Measurements from ENCODE around the gene NLRC3.

NLRC3 gene

GRCh38 chr16:3597226-3597625 is 20.0 kb upstream of the NLRC3 start:
- DNase-seq (ENCODE audit: low read depth in 2 of 2): no peak

DNA sequence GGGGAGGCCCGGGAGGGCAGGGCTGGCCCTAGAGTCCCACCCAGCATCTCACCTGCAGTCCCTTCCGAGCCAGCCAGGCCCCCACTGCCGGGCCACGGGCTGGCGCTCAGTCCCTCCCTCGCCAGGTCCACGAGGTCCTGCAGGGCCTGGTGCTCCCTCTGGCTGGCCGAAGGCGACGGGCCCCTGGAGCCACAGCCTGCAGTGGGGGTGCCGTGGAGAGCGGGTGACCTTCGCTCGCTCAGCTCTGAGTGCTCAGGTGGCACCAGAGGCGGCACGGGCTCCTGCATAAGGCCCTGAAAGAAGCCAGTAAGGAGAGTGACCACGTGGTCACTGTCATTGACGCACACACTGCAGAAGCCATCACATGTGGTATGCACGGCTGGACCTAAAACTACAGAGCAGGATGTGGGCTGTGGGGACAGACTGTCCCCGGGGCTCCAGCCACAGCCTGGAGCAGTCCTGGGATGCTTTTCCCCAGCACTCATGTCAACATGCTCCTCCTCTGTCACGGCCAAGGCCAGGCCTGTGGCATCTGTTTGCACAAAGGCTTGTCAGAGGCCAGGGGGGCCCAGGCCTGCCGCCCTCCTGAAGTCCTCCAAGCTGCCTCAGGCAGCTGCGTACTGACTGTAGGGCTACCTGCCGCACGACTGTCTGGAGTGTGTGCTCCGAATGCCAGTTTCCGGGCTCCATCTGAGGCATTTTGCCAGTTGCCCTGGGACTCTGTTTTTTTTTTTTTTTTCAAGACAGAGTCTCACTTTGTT is 19.1 kb upstream of the NLRC3 start:
- DNase-seq (ENCODE audit: low read depth in 2 of 2): no peak

GRCh38 chr16:3595521-3596021 is 18.4 kb upstream of the NLRC3 start:
- no peak for DNase-seq (ENCODE audit: low read depth in 2 of 2)

- DNase-seq (ENCODE audit: low read depth in 2 of 2): no peak
Observed at GRCh38 chr16:3595110-3595486, 17.9 kb upstream of the NLRC3 start.

GRCh38 chr16:3594316-3595109 is 17.3 kb upstream of the NLRC3 start:
- no peak for DNase-seq (ENCODE audit: low read depth in 2 of 2)

- no peak for DNase-seq (ENCODE audit: low read depth in 2 of 2)
Observed at GRCh38 chr16:3592559-3592958, 15.4 kb upstream of the NLRC3 start.

- no peak for DNase-seq (ENCODE audit: low read depth in 2 of 2)
Observed at GRCh38 chr16:3591991-3592390, 14.8 kb upstream of the NLRC3 start.

- DNase-seq (ENCODE audit: low read depth in 2 of 2): no peak
Observed at GRCh38 chr16:3591436-3591803, 14.2 kb upstream of the NLRC3 start.

- no peak for DNase-seq (ENCODE audit: low read depth in 2 of 2)
Observed at GRCh38 chr16:3590736-3591435, 13.7 kb upstream of the NLRC3 start.

DNA sequence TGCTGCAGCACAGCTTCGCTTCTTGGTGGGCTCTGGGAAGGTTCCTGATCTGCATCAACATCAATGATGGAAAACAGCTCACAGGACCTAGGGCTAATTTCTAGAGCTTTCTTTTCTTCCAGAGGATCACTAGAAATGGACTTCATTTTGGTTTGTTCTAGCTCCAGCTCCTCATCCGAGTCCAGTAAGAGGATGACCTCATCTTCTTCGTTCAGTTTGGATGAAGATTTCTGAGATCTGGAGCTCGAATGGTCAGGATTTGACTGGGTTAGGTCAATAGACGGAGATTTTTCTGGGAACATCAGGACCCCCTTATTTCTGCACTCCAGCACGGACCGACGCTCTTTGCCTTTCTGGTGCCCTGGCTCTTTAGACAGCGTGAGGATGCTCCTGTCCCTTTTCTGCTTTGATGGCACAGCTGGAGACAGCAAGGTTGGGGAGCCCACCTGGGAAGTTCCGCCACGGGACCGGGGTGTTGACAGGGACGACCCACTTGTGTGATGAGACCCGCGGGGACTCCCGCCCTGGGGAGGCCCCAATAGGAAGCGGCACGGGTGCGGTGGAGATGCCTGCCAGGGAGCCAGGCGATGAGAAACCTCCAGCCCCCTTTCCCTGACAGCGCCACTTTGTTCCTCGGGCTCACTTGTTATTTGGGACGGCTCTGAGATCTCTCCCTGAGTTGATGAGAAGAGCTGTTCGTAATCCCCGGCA is 12.9 kb upstream of the NLRC3 start:
- no peak for DNase-seq (ENCODE audit: low read depth in 2 of 2)

DNA sequence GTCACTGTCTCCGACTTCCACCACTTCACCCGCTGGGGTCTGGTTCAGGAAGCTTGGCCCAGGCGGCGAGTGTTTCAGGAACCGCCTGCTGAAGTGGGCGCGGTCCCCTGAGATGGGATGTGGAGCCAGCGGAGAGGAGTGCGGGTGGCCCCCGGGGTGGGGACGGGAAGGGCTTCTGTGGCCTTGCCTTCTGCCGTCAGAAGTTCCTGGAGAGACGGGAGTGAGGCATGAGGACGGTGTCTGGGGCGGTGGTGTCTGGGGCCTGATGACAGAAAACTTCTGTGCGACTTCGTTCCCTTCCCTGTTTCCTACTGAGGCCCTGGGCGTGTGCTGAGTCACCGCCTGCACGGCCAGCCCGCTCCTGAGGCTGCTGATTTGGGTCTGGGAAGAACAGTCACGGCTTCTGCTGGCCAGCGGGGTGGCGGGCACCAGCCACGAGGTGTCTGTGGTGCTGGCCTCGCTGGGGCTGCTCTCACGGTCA is 12.3 kb upstream of the NLRC3 start:
- DNase-seq (ENCODE audit: low read depth in 2 of 2): no peak

DNA sequence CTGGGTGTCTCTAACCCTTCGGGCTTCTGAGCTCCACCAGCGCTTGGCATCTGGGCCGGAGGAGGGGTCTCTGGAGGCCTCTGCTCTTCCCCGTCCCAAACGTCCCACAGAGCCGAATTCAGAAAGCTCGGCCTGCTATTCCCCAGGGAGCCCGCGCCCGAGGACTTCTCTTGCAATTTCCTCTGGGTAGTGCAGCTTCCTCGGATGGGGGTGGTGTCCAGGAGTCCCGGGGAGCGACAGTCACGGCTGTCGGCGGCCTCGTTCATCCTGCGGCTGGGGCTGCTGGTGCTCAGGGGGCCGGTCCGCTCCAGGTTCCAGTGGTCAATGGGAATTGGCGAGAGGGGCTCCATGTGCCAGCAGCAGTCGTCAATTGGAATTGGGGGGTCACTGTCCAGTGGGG is 11.8 kb upstream of the NLRC3 start:
- no peak for DNase-seq (ENCODE audit: low read depth in 2 of 2)

DNA sequence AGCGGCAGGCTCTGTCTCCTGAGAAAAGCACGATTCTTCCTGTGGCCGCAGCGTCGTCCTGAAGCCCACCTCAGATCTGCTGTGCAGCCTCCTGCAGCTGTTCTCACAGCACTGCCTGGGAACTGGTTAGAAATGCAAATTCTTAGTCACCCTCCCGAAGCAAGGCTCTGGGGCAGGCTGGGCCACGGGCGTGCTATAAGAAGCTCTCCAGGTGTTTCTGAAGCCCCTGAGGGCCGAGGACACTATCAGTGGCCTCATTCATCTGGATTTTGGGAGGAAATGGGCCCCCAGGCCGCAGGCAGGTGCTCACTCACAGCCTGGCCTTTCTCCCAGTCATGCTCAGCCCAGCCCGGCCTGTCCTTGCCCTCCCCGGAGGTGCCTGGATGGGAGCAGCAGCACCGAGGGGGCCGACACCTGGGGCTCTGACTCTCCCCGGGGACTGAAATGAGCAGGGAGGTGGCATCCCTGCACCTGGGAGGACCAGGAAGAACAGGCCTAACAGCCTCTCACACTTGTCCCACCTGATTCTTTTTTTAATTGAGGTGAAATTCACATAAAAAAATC is 10.4 kb upstream of the NLRC3 start:
- no peak for DNase-seq (ENCODE audit: low read depth in 2 of 2)

DNA sequence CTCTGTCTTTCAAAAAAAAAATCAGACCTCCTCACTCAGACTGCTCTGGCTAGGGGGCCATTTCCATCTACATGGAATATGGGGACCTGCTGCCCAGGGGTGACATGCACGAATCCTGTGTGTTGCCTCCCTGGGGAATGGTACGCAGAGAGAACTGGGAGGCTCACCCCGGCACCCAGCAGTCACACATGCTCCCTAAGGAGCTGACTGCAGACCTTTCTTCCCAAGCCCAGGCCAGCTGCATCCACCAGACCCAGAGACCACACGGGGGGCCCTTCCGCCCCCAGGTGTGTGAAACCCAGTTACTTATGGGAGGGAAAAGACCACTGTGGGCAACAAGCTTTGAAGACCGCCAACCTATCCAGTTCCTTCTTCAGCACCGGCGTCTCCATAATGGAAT is 7.2 kb upstream of the NLRC3 start:
- no peak for DNase-seq (ENCODE audit: low read depth in 2 of 2)

DNA sequence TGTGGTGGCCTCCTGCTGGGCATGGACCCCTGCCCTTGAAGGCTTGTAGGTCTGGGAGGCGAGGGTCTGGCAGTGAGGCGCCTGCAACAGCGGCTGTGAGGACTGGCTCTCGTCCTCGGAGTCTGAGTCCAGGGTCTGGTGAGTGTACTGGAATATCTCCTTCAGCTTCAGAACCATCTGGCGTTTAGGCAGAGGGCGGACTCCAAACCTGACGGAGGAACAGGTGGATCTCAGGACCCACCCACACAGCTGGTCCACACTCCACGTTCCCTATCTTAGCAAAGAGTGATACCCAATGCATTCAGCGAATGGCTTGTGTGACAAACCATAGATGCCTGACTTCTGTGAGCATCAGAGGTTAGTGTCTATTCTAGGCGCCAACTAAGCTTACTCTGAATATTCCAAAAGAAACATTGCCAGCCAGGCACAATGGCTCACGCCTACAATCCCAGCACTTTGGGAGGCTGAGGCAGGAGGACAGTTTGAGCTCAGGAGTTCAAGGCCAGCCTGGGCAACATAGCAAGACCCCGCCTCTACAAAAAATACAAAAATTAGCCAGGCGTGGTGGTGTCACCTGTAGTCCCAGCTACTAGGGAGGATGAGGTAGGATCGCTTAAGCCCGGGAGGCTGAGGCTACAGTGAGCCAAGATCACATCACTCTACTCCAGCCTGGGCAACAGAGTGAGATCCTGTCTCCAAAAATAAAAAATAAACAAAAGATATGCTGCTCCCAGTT is 6.3 kb upstream of the NLRC3 start:
- DNase-seq (ENCODE audit: low read depth in 2 of 2): no peak

DNA sequence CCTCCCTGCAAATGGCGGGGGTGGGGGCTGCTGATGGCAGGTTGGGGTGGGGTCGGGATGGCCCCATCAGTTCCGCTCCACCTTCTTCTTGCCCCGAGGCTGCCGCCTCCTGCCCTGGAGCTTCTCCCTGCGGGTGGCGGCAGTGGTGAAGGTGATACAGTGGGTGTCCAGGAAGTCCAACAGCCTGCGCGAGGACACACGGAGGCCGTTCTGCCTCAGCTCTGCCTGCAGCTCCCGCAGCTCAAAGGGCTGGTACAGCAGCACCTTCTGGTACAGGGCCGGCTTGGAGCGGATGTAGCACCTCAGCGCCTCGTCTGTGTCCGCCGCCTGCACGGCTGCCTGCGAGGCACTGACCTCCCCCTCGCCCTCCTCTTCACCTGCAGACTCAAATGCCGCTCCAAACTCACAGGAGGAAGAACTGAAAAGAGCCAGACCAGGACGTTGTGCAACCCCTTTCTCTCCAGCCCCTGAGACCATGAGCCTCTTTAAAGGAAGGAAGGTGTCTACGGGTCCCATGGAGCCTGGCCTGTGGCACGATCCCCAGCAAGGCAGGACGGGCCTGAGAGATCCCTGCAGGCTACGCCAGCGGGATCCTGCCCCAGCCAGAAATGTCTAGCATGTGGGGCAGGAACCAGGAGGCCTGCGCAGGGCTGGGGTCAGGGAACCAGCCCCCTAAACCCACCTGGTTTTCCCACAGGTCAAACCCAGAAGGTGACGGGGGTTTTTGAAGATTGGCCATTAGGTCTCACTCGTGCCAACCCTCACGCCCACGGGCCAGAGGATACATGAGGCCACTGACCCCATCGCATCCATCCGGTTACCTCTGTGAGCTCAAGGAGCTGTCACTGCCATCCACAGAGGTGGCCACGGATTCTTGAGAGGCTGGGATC is 5.3 kb upstream of the NLRC3 start:
- DNase-seq (ENCODE audit: low read depth in 2 of 2): no peak

DNA sequence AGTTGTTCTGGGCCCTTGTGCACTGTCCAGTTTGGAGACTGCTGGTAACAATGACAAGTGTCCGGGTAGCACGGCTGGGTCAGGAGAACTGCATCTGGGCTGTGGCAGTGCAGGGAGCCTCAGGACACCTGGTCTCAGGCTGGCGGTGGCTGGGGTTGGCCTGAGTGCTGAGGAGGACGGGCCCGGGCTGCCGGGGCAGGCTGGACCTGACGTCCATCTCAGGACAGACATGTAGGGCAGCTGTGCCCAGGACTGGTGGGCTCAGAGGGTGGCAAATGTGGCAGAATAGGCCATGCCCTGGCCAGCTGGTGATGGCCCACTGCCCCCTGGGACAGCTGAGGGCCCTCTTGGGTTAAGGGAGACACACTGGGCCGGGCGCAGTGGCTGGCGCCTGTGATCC is 4.2 kb upstream of the NLRC3 start:
- no peak for DNase-seq (ENCODE audit: low read depth in 2 of 2)

DNA sequence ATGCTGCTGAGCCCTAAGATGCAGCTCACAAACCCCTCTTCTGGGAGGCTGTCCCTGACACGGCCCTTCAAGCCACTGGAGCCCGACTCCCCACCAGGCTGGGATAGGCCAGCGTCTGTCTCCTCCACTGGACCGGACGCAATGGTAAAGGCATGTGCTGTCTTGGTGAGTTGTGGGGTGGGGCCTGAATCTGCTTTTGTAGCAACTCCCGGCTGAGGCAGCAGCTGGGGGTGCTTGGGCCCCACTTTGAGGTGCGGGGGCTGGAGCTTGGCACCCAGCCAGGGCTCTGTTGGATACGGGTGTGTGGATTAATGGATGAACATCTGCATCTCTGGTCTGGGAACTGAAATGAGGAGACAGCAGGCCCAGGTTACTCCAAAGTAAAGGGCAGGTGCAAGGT is 3.5 kb upstream of the NLRC3 start:
- DNase-seq (ENCODE audit: low read depth in 2 of 2): no peak

DNA sequence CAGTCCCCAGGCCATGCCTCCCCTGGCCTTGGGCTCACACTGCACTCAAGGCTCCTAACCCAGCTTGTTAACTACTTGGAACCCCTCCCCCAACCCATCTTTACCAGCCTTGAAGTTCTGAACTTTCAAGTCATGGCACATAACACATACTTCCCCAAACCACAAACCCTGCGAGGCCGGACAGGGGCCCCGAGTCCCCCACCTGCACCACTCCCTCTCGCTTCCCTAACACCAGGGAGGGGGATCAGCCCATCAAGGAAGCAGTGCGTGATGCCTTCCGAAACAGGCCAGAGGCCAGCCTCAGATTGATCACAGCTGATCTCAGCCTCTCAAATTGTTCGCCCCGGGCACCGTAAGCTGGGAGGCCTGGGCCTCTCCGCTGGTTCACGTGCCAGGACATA is 3.0 kb upstream of the NLRC3 start:
- no peak for DNase-seq (ENCODE audit: low read depth in 2 of 2)

DNA sequence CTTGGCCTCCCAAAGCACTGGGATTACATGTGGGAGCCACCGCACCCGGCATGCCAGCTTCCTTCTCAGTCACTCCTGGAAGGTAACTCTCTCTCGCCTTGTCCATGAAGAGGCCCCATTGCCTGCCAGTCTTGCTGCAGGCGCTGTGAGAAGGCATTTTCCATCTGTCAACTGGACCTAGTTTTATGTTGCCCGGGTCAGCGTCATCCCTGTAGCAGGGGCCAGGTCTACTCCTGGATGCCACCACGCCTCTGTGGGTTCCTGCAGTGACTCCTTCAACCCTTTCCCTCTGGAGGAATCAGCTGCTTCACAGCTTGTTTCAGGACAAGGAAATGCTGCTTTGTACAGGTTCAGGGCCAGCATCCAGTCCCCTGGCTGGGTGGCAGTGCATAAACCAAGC is 2.6 kb upstream of the NLRC3 start:
- DNase-seq (ENCODE audit: low read depth in 2 of 2): no peak
